Adrenal gland (tissue), 5 donors: ENCODE data around the gene FAM98B.

Source experiments
- CTCF ChIP-seq, 6 experiments: fragments of 450-650 bp in 4 of 6; fragments of 200-600 bp in 2 of 6; sonication (generic) in 1 of 6; IDR thresholded peaks; 1 replicate in 5 of 6; 2 replicates in 1 of 6; pipeline versions ENCODE4 v1.5.1 to v1.8.0; 2016 to 2021; ENCODE audit warnings: antibody characterized with exemption in 6 of 6, mild to moderate bottlenecking in 2 of 6, moderate library complexity in 1 of 6
- POLR2A ChIP-seq, 2 donors: fragments of 450-650 bp; IDR thresholded peaks; one replicate each; pipeline ENCODE4 v1.6.1; 2017; ENCODE audit warnings: antibody characterized with exemption in 2 of 2, mild to moderate bottlenecking in 2 of 2, moderate library complexity in 1 of 2
- donor health status: DM: no; HTN: no; CAD: no.

DNA sequence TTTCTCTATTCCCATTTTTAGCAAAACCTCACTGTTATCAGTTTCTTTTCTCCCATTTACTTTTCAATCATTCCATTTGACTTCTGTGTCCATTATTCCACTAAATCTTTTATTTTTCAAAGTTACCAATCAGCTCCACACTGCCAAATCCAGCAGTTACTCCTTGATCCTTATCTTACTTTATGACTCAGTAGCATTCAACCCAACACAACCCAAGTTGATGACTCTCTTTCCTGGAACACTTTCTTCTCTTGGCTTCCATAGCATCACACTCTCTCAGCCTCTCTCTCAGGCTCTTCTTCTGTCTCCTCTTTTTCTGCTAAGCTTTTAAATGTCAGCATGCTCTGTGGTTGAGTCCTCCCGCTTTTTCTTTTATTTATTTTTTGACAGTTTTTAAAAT, 74.4 kb downstream of the FAM98B start:
- TF ChIP-seq CTCF (IDR thresholded peaks at IDR 0.05) (no peak), POLR2A (IDR thresholded peaks at IDR 0.05) (no peak)
